IMR-90 (cell line): ENCODE results near the gene KDELR1. TPM values are rescaled to one million over a fixed set of nuclear protein-coding genes. Genes with fewer than 3 reads are reported as not detected.

ENCODE experiments used
- ATAC-seq: fragments of 200-7000 bp; cut with Tn5 transposase; 2 replicates; pipeline ENCODE4 v1.9.1; 2020; ENCODE audit warnings: low read depth, mild to moderate bottlenecking, moderate library complexity
- BruUV-seq: library from RNA; stranded (reverse); fragments of 400-500 nt; replicated peaks from 2 replicates; lab custom pipeline; 2021; lab: Mats Ljungman, UMichigan
- CTCF ChIA-PET: fragments of 300-600 bp; formaldehyde crosslinking; extraction: SDS; loops from one replicate; lab custom pipeline; 2021; ENCODE audit warnings: antibody characterized with exemption; lab: Yijun Ruan, JAX
- POLR2A ChIA-PET: fragments of 300-600 bp; sonication (Branson Sonifier 250); formaldehyde crosslinking; loops from one replicate; lab custom pipeline; 2022; ENCODE audit warnings: antibody characterized with exemption; ENCODE audit not compliant: unreplicated experiment; lab: Charles Lee
- DNase-seq: peaks from one replicate; pipeline ENCODE4 v3.0.0; 2013
- H2AFZ ChIP-seq: replicated peaks from 2 replicates; pipeline ENCODE3; 2013; ENCODE audit warnings: low read length, mild to moderate bottlenecking; ENCODE audit not compliant: poor library complexity
- H2AK5ac ChIP-seq: 2 replicates; pipeline ENCODE4 v1.6.1; 2013; ENCODE audit warnings: low read depth, low read length, inconsistent platforms
- H2AK9ac ChIP-seq: replicated peaks from 2 replicates; pipeline ENCODE3; 2013; ENCODE audit warnings: mild to moderate bottlenecking, low read depth, low read length, moderate library complexity; ENCODE audit not compliant: poor library complexity
- H2BK120ac ChIP-seq: 2 replicates; pipeline ENCODE4 v1.6.1; 2013; ENCODE audit warnings: low read depth, low read length, inconsistent platforms
- H2BK15ac ChIP-seq: 3 replicates; pipeline ENCODE4 v1.6.1; 2013; ENCODE audit warnings: low read depth, low read length, inconsistent platforms
- H2BK20ac ChIP-seq: 2 replicates; pipeline ENCODE4 v1.6.1; 2013; ENCODE audit warnings: low read depth, mild to moderate bottlenecking, inconsistent platforms, low read length, moderate library complexity
- H2BK5ac ChIP-seq: 2 replicates; pipeline ENCODE4 v1.6.1; 2013; ENCODE audit warnings: mild to moderate bottlenecking, low read depth, low read length, inconsistent platforms; ENCODE audit not compliant: poor library complexity, severe bottlenecking
- H3K14ac ChIP-seq: replicated peaks from 2 replicates; pipeline ENCODE4 v1.6.1; 2013; ENCODE audit warnings: low read depth, low read length, inconsistent platforms
- H3K18ac ChIP-seq: 2 replicates; pipeline ENCODE4 v1.6.1; 2013; ENCODE audit warnings: low read depth, low read length, control low read depth
- H3K23ac ChIP-seq: 2 replicates; pipeline ENCODE4 v1.6.1; 2013; ENCODE audit warnings: low read depth, low read length, inconsistent platforms
- H3K27ac ChIP-seq: 2 replicates; pipeline ENCODE4 v1.5.1; 2013; ENCODE audit warnings: mild to moderate bottlenecking, control low read depth, low read length; ENCODE audit not compliant: insufficient read depth
- H3K27me3 ChIP-seq: 2 replicates; pipeline ENCODE4 v1.6.1; 2013; ENCODE audit warnings: low read length; ENCODE audit not compliant: control insufficient read depth, insufficient read depth
- H3K36me3 ChIP-seq: 2 replicates; pipeline ENCODE4 v1.6.1; 2013; ENCODE audit warnings: low read length, mixed read lengths; ENCODE audit not compliant: control insufficient read depth, insufficient read depth
- H3K4ac ChIP-seq: 2 replicates; pipeline ENCODE4 v1.6.1; 2013; ENCODE audit warnings: low read depth, low read length, inconsistent platforms
- H3K4me1 ChIP-seq: 2 replicates; pipeline ENCODE4 v1.6.1; 2013; ENCODE audit warnings: low read length, mixed read lengths; ENCODE audit not compliant: control insufficient read depth, insufficient read depth
- H3K4me2 ChIP-seq: 2 replicates; pipeline ENCODE4 v1.6.1; 2013; ENCODE audit warnings: low read depth, mild to moderate bottlenecking, control low read depth, low read length, moderate library complexity
- H3K4me3 ChIP-seq: 2 replicates; pipeline ENCODE4 v1.5.1; 2013; ENCODE audit warnings: low read depth, mild to moderate bottlenecking, control low read depth, low read length, moderate library complexity; ENCODE audit not compliant: insufficient read depth
- H3K56ac ChIP-seq: 2 replicates; pipeline ENCODE4 v1.6.1; 2013; ENCODE audit warnings: low read length, inconsistent platforms; ENCODE audit not compliant: insufficient read depth; ENCODE audit errors: extremely low read depth
- H3K79me1 ChIP-seq, 2 experiments: 2 replicates each; pipeline ENCODE4 v1.6.1; 2013; ENCODE audit warnings: low read length in 2 of 2, inconsistent platforms in 1 of 2, low read depth in 1 of 2
- H3K9ac ChIP-seq: 2 replicates; pipeline ENCODE4 v1.6.1; 2013; ENCODE audit warnings: low read depth, low read length, control low read depth
- H3K9me1 ChIP-seq: 2 replicates; pipeline ENCODE4 v1.6.1; 2013; ENCODE audit warnings: low read length, inconsistent platforms; ENCODE audit not compliant: insufficient read depth
- H3K9me3 ChIP-seq: 2 replicates; pipeline ENCODE4 v1.6.1; 2013; ENCODE audit warnings: low read length; ENCODE audit not compliant: control insufficient read depth, insufficient read depth
- H4K20me1 ChIP-seq: 2 replicates; pipeline ENCODE4 v1.6.1; 2013; ENCODE audit warnings: low read length, inconsistent platforms; ENCODE audit not compliant: insufficient read depth
- H4K5ac ChIP-seq: 2 replicates; pipeline ENCODE4 v1.6.1; 2013; ENCODE audit warnings: mild to moderate bottlenecking, low read depth, low read length, control low read depth
- H4K8ac ChIP-seq, 2 experiments: 2 replicates each; pipeline ENCODE4 v1.6.1; 2013; ENCODE audit warnings: low read depth in 2 of 2, low read length in 2 of 2, control low read depth in 1 of 2, inconsistent platforms in 1 of 2
- H4K91ac ChIP-seq: 2 replicates; pipeline ENCODE4 v1.6.1; 2013; ENCODE audit warnings: low read depth, low read length, inconsistent platforms; ENCODE audit not compliant: insufficient read depth
- BHLHE40 ChIP-seq: fragments of 150-350 bp; IDR thresholded peaks from 2 replicates; pipeline ENCODE4 v1.6.1; 2016; ENCODE audit warnings: mild to moderate bottlenecking, low read depth, low read length
- CEBPB ChIP-seq: IDR thresholded peaks from 2 replicates; pipeline ENCODE4 v1.6.1; 2012; ENCODE audit warnings: low read depth, low read length, improper control_type of control experiment
- CHD1 ChIP-seq: IDR thresholded peaks from 2 replicates; pipeline ENCODE4 v1.6.1; 2012; ENCODE audit warnings: low read depth, low read length, improper control_type of control experiment
- FOS ChIP-seq: fragments of 150-350 bp; IDR thresholded peaks from 2 replicates; pipeline ENCODE4 v1.6.1; 2016; ENCODE audit warnings: low read depth, low read length
- MAFK ChIP-seq: IDR thresholded peaks from 2 replicates; pipeline ENCODE4 v1.6.1; 2012; ENCODE audit warnings: low read depth, low read length, improper control_type of control experiment
- MAZ ChIP-seq: IDR thresholded peaks from 2 replicates; pipeline ENCODE4 v1.6.1; 2012; ENCODE audit warnings: low read depth, mild to moderate bottlenecking, low read length, improper control_type of control experiment, moderate library complexity, borderline replicate concordance
- MXI1 ChIP-seq: IDR thresholded peaks from 2 replicates; pipeline ENCODE4 v1.6.1; 2012; ENCODE audit warnings: low read depth, mild to moderate bottlenecking, low read length, moderate library complexity, borderline replicate concordance
- NFE2L2 ChIP-seq: fragments of 150-350 bp; IDR thresholded peaks from 2 replicates; pipeline ENCODE4 v1.6.1; 2016; ENCODE audit warnings: low read depth, mild to moderate bottlenecking, low read length
- POLR2A ChIP-seq: IDR thresholded peaks from 2 replicates; pipeline ENCODE4 v1.6.1; 2012; ENCODE audit warnings: mild to moderate bottlenecking, low read depth, low read length
- RAD21 ChIP-seq: IDR thresholded peaks from 2 replicates; pipeline ENCODE4 v1.6.1; 2012; ENCODE audit warnings: low read length, improper control_type of control experiment
- RCOR1 ChIP-seq: IDR thresholded peaks from 2 replicates; pipeline ENCODE4 v1.6.1; 2012; ENCODE audit warnings: mild to moderate bottlenecking, low read length, improper control_type of control experiment; ENCODE audit not compliant: insufficient replicate concordance
- RFX5 ChIP-seq: IDR thresholded peaks from 2 replicates; pipeline ENCODE4 v1.8.0; 2012; ENCODE audit warnings: low read depth, mild to moderate bottlenecking, low read length, moderate library complexity
- SMC3 ChIP-seq: fragments of 150-350 bp; IDR thresholded peaks from 2 replicates; pipeline ENCODE4 v1.6.1; 2016; ENCODE audit warnings: low read depth, mild to moderate bottlenecking, antibody characterized with exemption, low read length, moderate library complexity
- WGBS, 2 experiments: methylation state at CpG; one replicate each; pipeline versions ENCODE4 v1.1.5 to v1.1.7; 2013; ENCODE audit warnings: missing lambda C conversion rate in 2 of 2; ENCODE audit not compliant: insufficient read length in 1 of 2; ENCODE audit errors: extremely low coverage in 2 of 2; 5-methylcytosine and 5-hydroxymethylcytosine counted together
- dilution Hi-C: fragments of 300-500 bp; cut with HindIII; formaldehyde crosslinking; loops from one replicate; pipeline ENCODE4 v1.14.3; 2018; ENCODE audit warnings: low sequenced_read_pairs; ENCODE audit not compliant: unreplicated experiment
- in situ Hi-C: fragments of 300-500 bp; cut with MboI; formaldehyde crosslinking; loops from 3 replicates; pipeline ENCODE4 v1.14.3; 2019; ENCODE audit warnings: low sequenced_read_pairs, inconsistent platforms, mixed read lengths
- intact Hi-C: fragments of 100-400 bp; cut with micrococcal nuclease; formaldehyde crosslinking; loops from 2 replicates; pipeline ENCODE4 v1.10.0; 2022
- polyA plus RNA-seq, 3 experiments: library from polyadenylated mRNA; depleted of rRNA; stranded (reverse); fragments of >200 nt; gene quantifications; 2 replicates each; pipeline ENCODE4 v1.2.3, GENCODE V29; 2012; ENCODE audit warnings: low replicate concordance in 1 of 3
- total RNA-seq: library from RNA; depleted of rRNA; stranded (reverse); fragments of >200 nt; gene quantifications from 2 replicates; pipeline ENCODE4 v1.2.3, GENCODE V29; 2012
- TF ChIP-seq, protein P1 (sequence below): conservative IDR thresholded peaks from 2 replicates; pipeline ENCODE4 v1.5.1; 2012; ENCODE audit warnings: mild to moderate bottlenecking, low read depth, low read length, improper control_type of control experiment
- TF ChIP-seq, protein P2 (sequence below): fragments of 150-350 bp; IDR thresholded peaks from 2 replicates; pipeline ENCODE4 v1.6.1; 2016; ENCODE audit warnings: low read depth, mild to moderate bottlenecking, low read length, moderate library complexity, borderline replicate concordance

KDELR1 gene
- total and polyA plus RNA-seq, 2 of the 4 experiments (the other 2 are of a cell fraction): 58.8 to 180 TPM

GRCh38 chr19:48364598-48365348 is 26.6 kb downstream of the KDELR1 start:
- no peak overlapping the region for H2BK5ac ChIP-seq
- peak overlapping the region; percentile 69; the same call in 1 of the 2 replicates for H4K91ac ChIP-seq
- no peaks in the 10 kb centered on the region for H4K20me1 ChIP-seq
- peak overlapping the region; percentile 19; the same call in 1 of the 2 replicates for H3K4me3 ChIP-seq
- H3K4me2 ChIP-seq: peak overlapping the region; percentile 36
- dilution Hi-C loops (no loop called here), in situ Hi-C loops (no loop called here), intact Hi-C loops (no loop called here)
- H3K27me3 ChIP-seq: no peaks in the 10 kb centered on the region; the same call in 1 of the 2 replicates
- H3K9ac ChIP-seq: no peak overlapping the region
- no peak overlapping the region; the same call in 1 of the 2 replicates for H3K27ac ChIP-seq
- H3K9me3 ChIP-seq: no peaks in the 10 kb centered on the region
- DNase-seq: no peak
- no TSS peak for BruUV-seq
- H2BK20ac ChIP-seq: no peak overlapping the region
- no peak overlapping the region for H4K5ac ChIP-seq
- ChIA-PET CTCF (no interaction called here), POLR2A (no interaction called here)
- H3K4me1 ChIP-seq: no peaks in the 10 kb centered on the region
- H2AK9ac ChIP-seq: peak overlapping the region; percentile 5
- H3K4ac ChIP-seq: 0 out of 2 replicates have a peak overlapping the region, but pooled peaks have one; percentile 25
- H3K79me1 ChIP-seq: peaks cover 0 to 7% of the 10 kb centered on the region in 2 experiments; a peak in 1 of 4 replicates
- H4K8ac ChIP-seq: peak overlapping the region; percentile 52 to 62; a peak in 3 of 4 replicates
- H3K9me1 ChIP-seq: no peaks in the 10 kb centered on the region; the same call in 1 of the 2 replicates
- ATAC-seq: no peak
- H2BK120ac ChIP-seq: peak overlapping the region; percentile 10; the same call in 1 of the 2 replicates
- H3K36me3 ChIP-seq: no peaks in the 10 kb centered on the region
- no peak overlapping the region for H3K23ac ChIP-seq
- H3K56ac ChIP-seq: no peak overlapping the region
- peak overlapping the region; percentile 31; the same call in 2 of the 3 replicates for H2BK15ac ChIP-seq
- WGBS, 2 experiments: 68% methylated on average over 7 of the region's 10 CpGs; no CpG with 5 or more reads in 1 of the 2 experiments
- no peak overlapping the region for H3K18ac ChIP-seq
- H2AK5ac ChIP-seq: peak overlapping the region; percentile 24; the same call in 1 of the 2 replicates
- no peak overlapping the region for H3K14ac ChIP-seq
- peak overlapping the region; percentile 97 for H2AFZ ChIP-seq
- no peak for TF ChIP-seq MAFK
- no peak for TF ChIP-seq FOS
- no peak for TF ChIP-seq POLR2A
- no peak for TF ChIP-seq RFX5
- TF ChIP-seq, protein P1, sequence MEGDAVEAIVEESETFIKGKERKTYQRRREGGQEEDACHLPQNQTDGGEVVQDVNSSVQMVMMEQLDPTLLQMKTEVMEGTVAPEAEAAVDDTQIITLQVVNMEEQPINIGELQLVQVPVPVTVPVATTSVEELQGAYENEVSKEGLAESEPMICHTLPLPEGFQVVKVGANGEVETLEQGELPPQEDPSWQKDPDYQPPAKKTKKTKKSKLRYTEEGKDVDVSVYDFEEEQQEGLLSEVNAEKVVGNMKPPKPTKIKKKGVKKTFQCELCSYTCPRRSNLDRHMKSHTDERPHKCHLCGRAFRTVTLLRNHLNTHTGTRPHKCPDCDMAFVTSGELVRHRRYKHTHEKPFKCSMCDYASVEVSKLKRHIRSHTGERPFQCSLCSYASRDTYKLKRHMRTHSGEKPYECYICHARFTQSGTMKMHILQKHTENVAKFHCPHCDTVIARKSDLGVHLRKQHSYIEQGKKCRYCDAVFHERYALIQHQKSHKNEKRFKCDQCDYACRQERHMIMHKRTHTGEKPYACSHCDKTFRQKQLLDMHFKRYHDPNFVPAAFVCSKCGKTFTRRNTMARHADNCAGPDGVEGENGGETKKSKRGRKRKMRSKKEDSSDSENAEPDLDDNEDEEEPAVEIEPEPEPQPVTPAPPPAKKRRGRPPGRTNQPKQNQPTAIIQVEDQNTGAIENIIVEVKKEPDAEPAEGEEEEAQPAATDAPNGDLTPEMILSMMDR: no peak
- no peak for TF ChIP-seq NFE2L2
- no peak for TF ChIP-seq SMC3
- no peak for TF ChIP-seq CEBPB
- no peak for TF ChIP-seq MXI1
- no peak for TF ChIP-seq BHLHE40
- TF ChIP-seq, protein P2, sequence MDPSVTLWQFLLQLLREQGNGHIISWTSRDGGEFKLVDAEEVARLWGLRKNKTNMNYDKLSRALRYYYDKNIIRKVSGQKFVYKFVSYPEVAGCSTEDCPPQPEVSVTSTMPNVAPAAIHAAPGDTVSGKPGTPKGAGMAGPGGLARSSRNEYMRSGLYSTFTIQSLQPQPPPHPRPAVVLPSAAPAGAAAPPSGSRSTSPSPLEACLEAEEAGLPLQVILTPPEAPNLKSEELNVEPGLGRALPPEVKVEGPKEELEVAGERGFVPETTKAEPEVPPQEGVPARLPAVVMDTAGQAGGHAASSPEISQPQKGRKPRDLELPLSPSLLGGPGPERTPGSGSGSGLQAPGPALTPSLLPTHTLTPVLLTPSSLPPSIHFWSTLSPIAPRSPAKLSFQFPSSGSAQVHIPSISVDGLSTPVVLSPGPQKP: no peak
- TF ChIP-seq CHD1: no peak
- no peak for TF ChIP-seq RCOR1
- TF ChIP-seq RAD21: no peak
- no peak for TF ChIP-seq MAZ
